HG03442 (cell line): Measurements from ENCODE around the gene ABCA2.

Experiments used
- ATAC-seq: cut with Tn5 transposase; IDR thresholded peaks from one replicate; pipeline ENCODE4 v1.9.1; 2021; ENCODE audit warnings: mild to moderate bottlenecking, moderate library complexity; ENCODE audit not compliant: unreplicated experiment

Gene ABCA2

DNA sequence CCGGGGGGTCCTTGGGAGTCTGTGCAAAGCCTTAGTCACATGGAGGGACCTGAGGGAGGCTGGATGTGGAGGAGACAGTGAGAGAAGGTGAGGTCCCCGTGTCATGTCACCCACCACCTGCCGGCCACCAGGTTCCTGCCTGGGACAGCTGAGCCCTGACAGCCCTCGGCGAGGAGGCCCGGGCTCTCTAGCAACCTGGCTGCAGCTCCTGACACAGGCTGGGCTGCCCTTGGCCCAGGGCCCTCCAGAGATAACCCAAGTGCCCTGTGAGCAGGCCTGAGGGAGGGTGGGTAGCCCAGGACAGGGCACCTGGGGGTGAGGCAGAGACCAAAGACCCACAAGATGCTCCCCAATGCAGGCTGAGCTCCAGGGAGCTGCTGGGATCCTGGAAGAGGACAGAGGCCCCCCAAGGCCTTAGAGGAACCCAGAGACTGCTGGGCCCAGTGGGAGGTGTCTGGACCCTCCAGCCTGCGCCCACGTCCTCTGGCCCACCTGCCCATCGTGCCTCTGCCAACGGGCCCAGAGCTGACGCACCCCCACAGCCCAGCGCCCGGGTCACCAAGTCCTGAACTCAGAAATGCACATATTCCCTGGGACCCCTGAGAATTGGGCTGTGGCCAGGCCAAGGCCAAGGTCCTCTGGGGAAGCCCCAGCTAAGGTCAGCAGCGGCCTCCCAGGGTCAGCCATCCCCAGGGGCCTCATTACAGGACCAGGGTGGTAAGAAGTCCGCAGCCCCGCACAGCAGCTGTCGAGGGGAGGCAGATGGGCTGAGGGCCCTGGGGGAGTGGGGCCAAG, 59.5 kb downstream of the ABCA2 start:
- ATAC-seq, result no peak

DNA sequence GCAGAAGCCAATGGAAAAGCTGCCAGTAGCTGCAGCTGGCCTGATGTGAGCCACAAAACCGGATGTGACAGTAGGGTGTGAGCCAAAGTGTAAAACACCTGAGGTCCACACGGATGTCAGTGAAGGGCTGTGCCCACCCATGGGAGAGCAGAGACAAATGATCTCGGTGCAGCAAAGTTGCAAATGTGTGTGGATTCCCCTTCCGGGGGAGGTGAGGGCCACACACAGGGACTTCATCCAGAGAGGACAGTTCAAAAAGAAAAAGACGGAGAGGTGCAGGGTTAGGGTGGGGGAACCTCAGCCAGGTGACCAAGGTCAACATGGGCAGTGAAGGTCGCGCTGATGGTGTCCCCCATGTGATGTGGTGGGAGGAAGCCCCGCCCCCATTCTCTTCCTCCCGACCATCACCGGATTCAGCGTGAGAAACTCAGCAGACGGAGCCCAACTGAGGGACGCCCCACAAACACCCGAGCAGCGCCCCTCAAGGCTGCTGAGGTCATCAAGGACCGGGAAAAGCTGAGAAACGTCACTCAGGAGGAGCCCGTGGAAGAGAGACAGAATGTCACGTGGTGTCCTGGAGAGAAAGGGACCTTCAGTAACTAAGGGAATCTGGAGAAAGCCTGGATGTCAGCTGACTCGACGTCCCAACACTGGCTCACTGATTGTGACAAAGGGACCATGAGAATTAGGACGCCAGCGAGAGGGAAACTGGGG, 62.1 kb downstream of the ABCA2 start:
- ATAC-seq, result no peak

GRCh38 chr9:136964833-136965422, 63.1 kb downstream of the ABCA2 start:
- no peak for ATAC-seq

DNA sequence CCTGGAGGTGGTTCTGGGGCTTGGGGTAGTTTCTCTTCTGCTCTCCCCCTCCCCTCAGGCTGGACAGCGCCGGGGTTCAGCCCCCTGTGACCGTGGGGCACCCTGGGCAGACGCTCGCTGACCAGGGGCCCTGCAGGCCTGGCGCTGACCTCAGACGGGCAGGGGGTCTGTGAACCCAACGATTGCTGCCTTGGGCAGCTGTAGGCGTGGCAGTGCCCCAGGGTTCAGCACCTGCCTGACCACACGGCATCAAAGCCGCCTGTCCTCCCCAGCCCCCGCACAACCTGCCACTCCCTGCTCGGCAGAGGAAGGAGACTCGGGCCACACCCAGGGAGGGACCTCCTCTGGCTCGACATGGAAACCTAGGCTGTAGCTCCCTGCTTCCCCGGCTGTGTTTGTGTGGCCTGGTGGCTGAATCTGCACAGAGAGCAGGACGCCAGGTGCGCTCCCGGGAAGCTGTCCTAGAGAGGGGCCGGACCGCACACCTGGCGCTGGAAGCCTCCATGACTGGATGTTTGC, 63.8 kb downstream of the ABCA2 start:
- ATAC-seq, result no peak

GRCh38 chr9:136963751-136964150, 64.3 kb downstream of the ABCA2 start:
- ATAC-seq, result no peak

DNA sequence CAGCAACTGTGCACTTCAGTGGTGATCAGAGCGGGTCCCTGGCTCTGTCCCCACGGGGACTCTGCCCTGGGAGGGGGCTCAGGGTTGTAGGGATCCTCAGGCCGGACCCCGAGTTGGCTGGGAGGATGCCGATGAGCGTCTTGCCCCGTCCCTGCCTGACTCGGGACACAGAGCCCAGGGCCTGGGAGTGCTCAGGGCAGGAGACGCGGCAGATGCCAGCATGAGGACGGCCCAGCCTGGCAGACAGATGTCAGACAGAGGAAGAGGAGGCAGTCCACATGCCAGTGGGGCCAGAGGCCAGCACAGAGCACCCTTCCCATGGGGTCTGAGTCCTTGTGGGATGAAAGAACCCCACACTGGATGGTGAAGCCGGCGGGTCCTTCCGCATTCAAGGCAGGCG, 64.7 kb downstream of the ABCA2 start:
- ATAC-seq, result no peak

- no peak for ATAC-seq
Observed at GRCh38 chr9:136962701-136963248, 65.3 kb downstream of the ABCA2 start.

DNA sequence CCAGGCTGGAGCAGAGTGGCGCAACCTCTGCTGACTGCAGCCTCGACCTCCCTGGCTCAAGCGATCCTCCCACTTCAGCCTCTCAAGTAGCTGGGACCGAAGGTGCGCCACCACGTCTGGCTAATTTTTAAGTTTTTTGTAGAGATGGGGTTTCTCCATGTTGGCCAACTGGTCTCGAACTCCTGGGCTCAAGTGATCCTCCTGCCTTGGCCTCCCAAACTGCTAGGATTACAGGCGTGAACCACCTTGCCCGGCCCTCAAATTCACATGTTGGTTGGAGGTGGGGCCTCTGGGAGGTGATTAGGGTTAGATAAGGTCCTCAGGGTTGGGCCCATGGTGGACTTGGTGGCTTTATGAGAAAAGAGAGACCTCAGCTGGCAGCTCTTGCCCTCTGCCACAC, 65.9 kb downstream of the ABCA2 start:
- ATAC-seq, result no peak

DNA sequence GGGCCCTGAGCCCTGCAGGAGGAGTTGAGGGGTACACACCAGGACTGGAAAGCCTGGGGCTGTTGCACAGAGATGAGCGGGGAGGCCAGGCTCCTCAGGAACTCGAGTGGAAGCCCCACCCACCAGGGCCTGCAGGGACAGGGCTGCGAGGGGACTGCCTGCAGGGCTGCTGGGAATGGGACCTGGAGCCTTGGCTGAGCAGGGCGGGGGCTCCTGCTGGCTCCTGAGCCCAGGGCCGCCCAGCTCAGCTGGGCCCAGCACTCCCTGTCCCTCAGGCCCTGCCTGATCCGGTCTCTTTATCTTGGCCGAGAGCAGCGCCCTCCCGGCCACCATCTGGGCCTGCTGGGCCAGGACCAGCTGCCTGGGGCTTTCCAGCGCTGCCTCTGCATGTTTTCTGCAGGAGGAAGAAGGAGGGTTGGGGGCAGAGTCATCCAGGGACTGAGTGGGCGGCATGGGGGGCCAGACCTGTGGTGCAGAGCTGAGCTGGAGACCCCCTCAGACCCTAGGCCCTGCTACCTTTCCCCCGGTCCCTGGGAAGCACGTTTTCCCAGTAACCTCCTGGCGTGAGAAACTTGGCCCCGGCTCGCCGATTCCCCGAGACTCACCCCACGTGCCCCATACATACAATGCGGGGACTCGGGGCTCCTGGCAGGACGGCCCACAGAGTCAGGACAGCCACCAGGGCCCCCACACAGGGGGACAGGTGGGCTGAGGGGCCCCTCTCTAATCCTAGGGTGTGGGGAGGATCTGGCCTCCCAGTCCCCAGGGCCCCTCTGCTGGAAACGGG, 66.6 kb downstream of the ABCA2 start:
- ATAC-seq, result no peak

- no peak for ATAC-seq
Observed at GRCh38 chr9:136960938-136961275, 67.1 kb downstream of the ABCA2 start.

- ATAC-seq, result no peak
Observed at GRCh38 chr9:136960212-136960937, 67.7 kb downstream of the ABCA2 start.

DNA sequence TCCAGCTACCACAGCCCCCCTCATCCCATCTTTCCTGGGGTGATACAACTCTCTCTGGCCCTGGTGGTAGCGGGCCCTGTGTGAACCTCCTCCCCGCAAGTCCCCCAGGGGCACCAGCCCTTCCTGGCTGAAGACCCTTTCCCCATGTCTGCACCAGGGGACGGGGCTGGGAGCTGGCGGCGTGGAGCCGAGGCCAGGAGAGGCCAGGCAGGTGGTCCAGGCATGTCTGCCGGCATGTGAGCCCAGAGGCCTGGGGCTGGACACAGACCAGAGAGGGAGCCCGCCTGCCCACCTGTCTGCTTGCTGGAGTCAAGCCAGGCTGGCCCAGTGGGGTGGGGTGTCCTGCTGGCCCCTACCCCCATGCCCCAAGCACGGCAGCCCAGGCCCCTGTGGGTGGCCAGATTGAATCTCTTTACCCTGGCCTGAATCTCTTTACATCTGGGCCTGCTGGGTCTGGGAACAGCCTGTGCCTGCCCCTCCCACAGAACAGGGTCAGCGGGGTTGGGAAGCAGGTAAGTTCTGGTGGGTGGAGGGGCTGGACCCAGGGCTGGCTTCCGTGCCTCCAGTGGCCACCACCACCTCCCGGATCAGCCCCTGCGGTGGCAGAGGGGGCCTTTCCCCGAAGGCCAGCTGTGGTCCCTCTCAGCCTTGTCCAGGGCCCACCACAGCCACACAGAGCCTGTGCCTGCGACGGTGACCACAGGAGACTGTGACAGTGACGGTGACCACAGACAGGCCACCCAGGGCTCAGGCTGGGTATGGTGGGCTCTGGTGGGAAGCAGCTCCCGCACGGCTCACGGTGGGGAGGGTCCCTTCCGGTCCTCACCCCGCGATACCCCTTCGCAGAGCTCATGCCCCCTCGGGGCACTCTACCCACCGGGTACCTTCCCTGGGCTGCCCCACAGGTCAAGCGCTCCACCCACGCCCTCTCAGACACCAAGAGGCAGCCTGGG, 68.9 kb downstream of the ABCA2 start:
- ATAC-seq, result no peak

DNA sequence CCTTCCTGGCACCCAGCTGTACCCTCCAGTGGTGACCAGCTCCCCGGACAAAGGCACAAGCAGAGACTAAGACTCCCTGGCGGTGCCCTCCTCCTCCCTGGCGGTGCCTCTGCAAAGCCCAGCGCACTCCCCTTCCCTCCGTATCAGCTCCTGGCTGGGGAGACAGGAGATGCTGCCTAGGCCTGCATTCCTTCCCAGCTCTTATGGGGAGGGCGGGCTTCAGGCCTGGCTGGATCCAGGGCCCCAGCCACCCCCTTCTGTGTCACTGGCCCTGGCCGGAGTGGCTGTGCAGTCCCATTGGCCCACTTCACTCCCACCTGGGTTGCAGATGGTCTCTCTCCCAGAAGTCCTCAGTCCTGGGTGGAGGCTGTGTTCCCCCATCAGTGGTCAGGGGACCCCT, 69.6 kb downstream of the ABCA2 start:
- no peak for ATAC-seq

GRCh38 chr9:136957901-136958300, 70.1 kb downstream of the ABCA2 start:
- ATAC-seq, result no peak

DNA sequence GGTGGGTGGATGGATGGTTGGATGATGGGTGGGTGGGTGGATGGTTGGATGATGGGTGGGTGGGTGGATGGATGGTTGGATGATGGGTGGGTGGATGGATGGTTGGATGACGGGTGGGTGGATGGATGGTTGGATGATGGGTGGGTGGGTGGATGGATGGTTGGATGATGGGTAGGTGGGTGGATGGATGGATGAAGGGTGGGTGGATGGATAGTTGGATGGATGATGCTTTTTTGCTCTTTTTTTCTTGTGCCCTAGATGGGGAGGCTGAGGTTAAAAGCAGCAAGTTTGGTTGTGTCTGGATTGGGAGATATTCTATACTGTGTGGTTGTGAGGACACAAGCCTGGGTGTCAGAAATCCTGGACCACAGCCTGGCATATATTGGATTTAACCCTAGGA, 70.6 kb downstream of the ABCA2 start:
- no peak for ATAC-seq
